H9 (cell line): ENCODE data around the gene CCDC178. TPM values are rescaled to one million over a fixed set of nuclear protein-coding genes. Genes with fewer than 3 reads are reported as not detected.

Source experiments
- DNase-seq: peaks from one replicate; pipeline ENCODE4 v3.0.0-alpha.2; 2017
- H2AFZ ChIP-seq: one replicate; pipeline ENCODE4 v1.6.1; 2013; ENCODE audit warnings: mild to moderate bottlenecking, low read length, control low read depth, moderate library complexity
- H2AK5ac ChIP-seq: 2 replicates; pipeline ENCODE4 v1.6.1; 2013; ENCODE audit warnings: low read length, control low read depth, mixed read lengths; ENCODE audit not compliant: insufficient read length
- H2BK120ac ChIP-seq: one replicate; pipeline ENCODE4 v1.6.1; 2013; ENCODE audit warnings: low read depth, mild to moderate bottlenecking, low read length, control low read depth, inconsistent platforms; ENCODE audit not compliant: poor library complexity, severe bottlenecking
- H2BK12ac ChIP-seq: 2 replicates; pipeline ENCODE4 v1.6.1; 2013; ENCODE audit warnings: low read length, control low read depth, mixed read lengths, low read depth; ENCODE audit not compliant: insufficient read length
- H2BK15ac ChIP-seq: 2 replicates; pipeline ENCODE4 v1.6.1; 2013; ENCODE audit warnings: low read depth, low read length, control low read depth
- H2BK20ac ChIP-seq: one replicate; pipeline ENCODE4 v1.6.1; 2013; ENCODE audit warnings: low read depth, mild to moderate bottlenecking, low read length, control low read depth, inconsistent platforms; ENCODE audit not compliant: poor library complexity, severe bottlenecking
- H2BK5ac ChIP-seq: 2 replicates; pipeline ENCODE4 v1.6.1; 2013; ENCODE audit warnings: low read length, control low read depth, mixed read lengths; ENCODE audit not compliant: insufficient read length
- H3K14ac ChIP-seq: 2 replicates; pipeline ENCODE4 v1.6.1; 2013; ENCODE audit warnings: low read length, control low read depth; ENCODE audit not compliant: insufficient read depth
- H3K18ac ChIP-seq: 2 replicates; pipeline ENCODE4 v1.6.1; 2013; ENCODE audit warnings: low read depth, mild to moderate bottlenecking, mixed read lengths, low read length, control low read depth; ENCODE audit not compliant: insufficient read length
- H3K23ac ChIP-seq: 2 replicates; pipeline ENCODE4 v1.6.1; 2013; ENCODE audit warnings: low read length, control low read depth, mixed read lengths, low read depth; ENCODE audit not compliant: insufficient read length
- H3K23me2 ChIP-seq: 2 replicates; pipeline ENCODE4 v1.6.1; 2013; ENCODE audit warnings: low read depth, mild to moderate bottlenecking, mixed read lengths, low read length, control low read depth; ENCODE audit not compliant: insufficient read length, poor library complexity, severe bottlenecking
- H3K27ac ChIP-seq: 2 replicates; pipeline ENCODE4 v1.5.1; 2013; ENCODE audit warnings: low read length, control low read depth, mixed read lengths, low read depth; ENCODE audit not compliant: insufficient read length
- H3K27me3 ChIP-seq: 2 replicates; pipeline ENCODE4 v1.6.1; 2013; ENCODE audit warnings: low read length, control low read depth, inconsistent platforms; ENCODE audit not compliant: insufficient read depth
- H3K4ac ChIP-seq: 2 replicates; pipeline ENCODE4 v1.6.1; 2013; ENCODE audit warnings: low read depth, mild to moderate bottlenecking, control low read depth, inconsistent platforms, low read length, moderate library complexity
- H3K4me1 ChIP-seq: 2 replicates; pipeline ENCODE4 v1.6.1; 2013; ENCODE audit warnings: low read length, control low read depth, inconsistent platforms; ENCODE audit not compliant: insufficient read depth
- H3K4me2 ChIP-seq: 2 replicates; pipeline ENCODE4 v1.6.1; 2013; ENCODE audit warnings: low read length, control low read depth, mixed read lengths; ENCODE audit not compliant: insufficient read length, insufficient read depth
- H3K56ac ChIP-seq: 2 replicates; pipeline ENCODE4 v1.6.1; 2013; ENCODE audit warnings: low read depth, mild to moderate bottlenecking, mixed read lengths, low read length, control low read depth; ENCODE audit not compliant: insufficient read length
- H3K79me1 ChIP-seq: 2 replicates; pipeline ENCODE4 v1.6.1; 2013; ENCODE audit warnings: low read depth, mild to moderate bottlenecking, moderate library complexity, low read length, control low read depth, inconsistent platforms; ENCODE audit not compliant: insufficient read depth, poor library complexity, severe bottlenecking
- H3K79me2 ChIP-seq: 2 replicates; pipeline ENCODE4 v1.6.1; 2013; ENCODE audit warnings: low read length, control low read depth, inconsistent platforms; ENCODE audit not compliant: insufficient read depth
- H3K9ac ChIP-seq: 2 replicates; pipeline ENCODE4 v1.6.1; 2013; ENCODE audit warnings: low read length, control low read depth, mixed read lengths; ENCODE audit not compliant: insufficient read length; ENCODE audit errors: extremely low read depth
- H3K9me3 ChIP-seq: one replicate; pipeline ENCODE4 v1.6.1; 2013; ENCODE audit warnings: low read depth, low read length, inconsistent platforms; ENCODE audit not compliant: control insufficient read depth
- H3T11ph ChIP-seq: one replicate; pipeline ENCODE4 v1.6.1; 2013; ENCODE audit warnings: mild to moderate bottlenecking, low read length, control low read depth, inconsistent platforms
- H4K20me1 ChIP-seq: one replicate; pipeline ENCODE4 v1.6.1; 2013; ENCODE audit not compliant: control insufficient read depth, insufficient read length, insufficient read depth
- H4K5ac ChIP-seq: 2 replicates; pipeline ENCODE4 v1.6.1; 2013; ENCODE audit warnings: low read depth, mild to moderate bottlenecking, mixed read lengths, low read length, control low read depth; ENCODE audit not compliant: insufficient read length
- H4K8ac ChIP-seq: replicated peaks from 2 replicates; pipeline ENCODE4 v1.6.1; 2013; ENCODE audit warnings: low read length, control low read depth, mixed read lengths, low read depth; ENCODE audit not compliant: insufficient read length
- H4K91ac ChIP-seq: 2 replicates; pipeline ENCODE4 v1.6.1; 2013; ENCODE audit warnings: low read depth, mild to moderate bottlenecking, moderate library complexity, mixed read lengths, low read length, control low read depth; ENCODE audit not compliant: insufficient read length
- H3K27ac Mint-ChIP-seq, 3 experiments: 2 replicates in 2 of 3; 3 replicates in 1 of 3; pipeline ENCODE4 v1.8.0; 2020 to 2021; ENCODE audit warnings: mixed read lengths in 3 of 3, mild to moderate bottlenecking in 1 of 3, moderate library complexity in 1 of 3
- H3K27me3 Mint-ChIP-seq: 2 replicates; pipeline ENCODE4 v1.8.0; 2021; ENCODE audit warnings: low read depth, mild to moderate bottlenecking, moderate library complexity, mixed read lengths
- H3K36me3 Mint-ChIP-seq, 3 experiments: 2 replicates in 2 of 3; 3 replicates in 1 of 3; pipeline ENCODE4 v1.8.0; 2020 to 2021; ENCODE audit warnings: low read depth in 3 of 3, mixed read lengths in 3 of 3; ENCODE audit not compliant: insufficient read depth in 1 of 3
- H3K4me1 Mint-ChIP-seq, 2 experiments: 2 replicates each; pipeline ENCODE4 v1.8.0; 2020; ENCODE audit warnings: mixed read lengths in 2 of 2
- H3K4me3 Mint-ChIP-seq, 2 experiments: 2 replicates in 1 of 2; 3 replicates in 1 of 2; pipeline ENCODE4 v1.8.0; 2020 to 2021; ENCODE audit warnings: mild to moderate bottlenecking in 2 of 2, mixed read lengths in 2 of 2, moderate library complexity in 1 of 2
- H3K9me3 Mint-ChIP-seq, 2 experiments: 2 replicates in 1 of 2; 3 replicates in 1 of 2; pipeline ENCODE4 v1.8.0; 2020; ENCODE audit warnings: mild to moderate bottlenecking in 2 of 2, mixed read lengths in 2 of 2, moderate library complexity in 1 of 2
- WGBS: extraction: QIAGEN DNeasy Blood & Tissue Kit; methylation state at CpG from one replicate; pipeline ENCODE4 v1.1.7; 2013; ENCODE audit warnings: missing lambda C conversion rate, low lambda C conversion rate, mixed read lengths; ENCODE audit not compliant: insufficient read length; ENCODE audit errors: extremely low coverage; 5-methylcytosine and 5-hydroxymethylcytosine counted together
- total RNA-seq: library from RNA; stranded (reverse); gene quantifications from 2 replicates; pipeline ENCODE4 v1.2.1, GENCODE V29; 2021
- TF ChIP-seq, protein P1 (sequence below): fragments of 200-600 bp; sonication (generic); conservative IDR thresholded peaks from 3 replicates; pipeline ENCODE4 v1.8.0; 2021; ENCODE audit warnings: antibody characterized with exemption, mild to moderate bottlenecking

The CCDC178 gene
- total RNA-seq, 1 experiment from 2014 or later: not detected

DNA sequence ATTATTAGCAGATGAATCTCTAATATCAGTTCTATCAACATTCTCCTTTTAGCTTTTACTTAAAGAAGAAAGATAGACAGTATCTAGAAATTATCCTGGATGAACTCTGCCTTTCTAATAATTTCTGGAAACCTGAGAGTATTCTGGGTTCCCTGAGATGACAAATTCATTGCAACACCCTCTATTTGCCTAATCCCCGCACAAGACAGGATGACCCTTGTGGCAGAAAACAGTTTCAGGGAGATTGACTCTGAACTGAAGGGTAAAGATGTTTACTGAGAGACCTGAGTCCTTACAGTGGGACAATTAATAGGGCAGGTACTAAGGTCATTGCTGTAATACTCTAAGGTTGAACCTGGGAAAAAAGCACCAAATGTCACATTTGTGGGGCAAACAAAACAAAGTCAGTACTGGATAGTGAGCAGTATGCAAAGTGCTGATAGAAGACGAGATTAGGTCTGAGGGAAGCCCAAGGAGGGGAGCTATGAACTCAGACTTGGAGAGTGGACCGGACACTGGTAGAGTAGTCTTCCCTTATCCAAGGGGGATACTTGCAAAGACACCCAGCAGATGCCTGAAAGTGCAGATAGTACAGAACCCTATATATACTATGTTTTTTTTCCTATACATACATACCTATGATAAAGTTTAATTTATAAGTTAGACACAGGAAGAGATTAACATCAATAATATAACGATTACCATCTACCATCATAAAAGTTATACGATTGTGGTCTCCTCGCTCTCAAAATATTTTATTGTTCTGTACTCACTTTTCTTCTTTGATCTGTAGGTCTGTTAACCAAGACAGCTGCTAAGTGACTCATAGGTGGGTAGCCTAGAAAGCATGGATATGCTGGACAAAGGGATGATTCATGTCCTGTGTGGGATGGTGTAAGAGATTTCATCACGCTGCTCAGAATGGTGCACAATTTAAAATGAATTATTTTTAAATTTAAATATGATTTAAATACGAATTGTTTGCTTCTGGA is 519.4 kb downstream of the CCDC178 start:
- Histone ChIP-seq H3K79me2 (no peaks in the 10 kb centered on the region), H4K5ac (no peak overlapping the region), H3K23ac (no peak overlapping the region), H2BK12ac (no peak overlapping the region), H2BK5ac (no peak overlapping the region), H3T11ph (no peak overlapping the region), H3K27ac (no peak overlapping the region), H3K4me2 (no peak overlapping the region), H2BK15ac (no peak overlapping the region), H2BK120ac (no peak overlapping the region), H3K4me1 (no peaks in the 10 kb centered on the region), H4K8ac (no peak overlapping the region), H3K79me1 (no peaks in the 10 kb centered on the region), H3K56ac (no peak overlapping the region), H2AK5ac (no peak overlapping the region), H3K14ac (no peak overlapping the region), H3K18ac (no peak overlapping the region), H4K91ac (no peak overlapping the region), H2BK20ac (no peak overlapping the region), H2AFZ (no peak overlapping the region), H3K9me3 (no peaks in the 10 kb centered on the region), H4K20me1 (no peaks in the 10 kb centered on the region), H3K9ac (no peak overlapping the region), H3K27me3 (no peaks in the 10 kb centered on the region), H3K23me2 (no peaks in the 10 kb centered on the region), H3K4ac (no peak overlapping the region)
- no peaks in the 10 kb centered on the region for H3K9me3 Mint-ChIP-seq
- H3K36me3 Mint-ChIP-seq: no peaks in the 10 kb centered on the region
- H3K4me1 Mint-ChIP-seq: peaks cover 0 to 3% of the 10 kb centered on the region in 2 experiments; a peak in 2 of 4 replicates
- DNase-seq: no peak
- no peak overlapping the region for H3K4me3 Mint-ChIP-seq
- no peak overlapping the region for H3K27ac Mint-ChIP-seq
- TF ChIP-seq, protein P1, sequence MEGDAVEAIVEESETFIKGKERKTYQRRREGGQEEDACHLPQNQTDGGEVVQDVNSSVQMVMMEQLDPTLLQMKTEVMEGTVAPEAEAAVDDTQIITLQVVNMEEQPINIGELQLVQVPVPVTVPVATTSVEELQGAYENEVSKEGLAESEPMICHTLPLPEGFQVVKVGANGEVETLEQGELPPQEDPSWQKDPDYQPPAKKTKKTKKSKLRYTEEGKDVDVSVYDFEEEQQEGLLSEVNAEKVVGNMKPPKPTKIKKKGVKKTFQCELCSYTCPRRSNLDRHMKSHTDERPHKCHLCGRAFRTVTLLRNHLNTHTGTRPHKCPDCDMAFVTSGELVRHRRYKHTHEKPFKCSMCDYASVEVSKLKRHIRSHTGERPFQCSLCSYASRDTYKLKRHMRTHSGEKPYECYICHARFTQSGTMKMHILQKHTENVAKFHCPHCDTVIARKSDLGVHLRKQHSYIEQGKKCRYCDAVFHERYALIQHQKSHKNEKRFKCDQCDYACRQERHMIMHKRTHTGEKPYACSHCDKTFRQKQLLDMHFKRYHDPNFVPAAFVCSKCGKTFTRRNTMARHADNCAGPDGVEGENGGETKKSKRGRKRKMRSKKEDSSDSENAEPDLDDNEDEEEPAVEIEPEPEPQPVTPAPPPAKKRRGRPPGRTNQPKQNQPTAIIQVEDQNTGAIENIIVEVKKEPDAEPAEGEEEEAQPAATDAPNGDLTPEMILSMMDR: no peak
- no peaks in the 10 kb centered on the region; the same call in 1 of the 2 replicates for H3K27me3 Mint-ChIP-seq
- no CpG with 5 or more reads among the region's 8 CpGs for WGBS
